Measurements from ENCODE around the gene GRHL3. TPM values are rescaled to one million over a fixed set of nuclear protein-coding genes. Genes with fewer than 3 reads are reported as not detected.

GRHL3 gene
- total RNA-seq, 1 experiment from 2014 or later = 1.1 TPM

DNA sequence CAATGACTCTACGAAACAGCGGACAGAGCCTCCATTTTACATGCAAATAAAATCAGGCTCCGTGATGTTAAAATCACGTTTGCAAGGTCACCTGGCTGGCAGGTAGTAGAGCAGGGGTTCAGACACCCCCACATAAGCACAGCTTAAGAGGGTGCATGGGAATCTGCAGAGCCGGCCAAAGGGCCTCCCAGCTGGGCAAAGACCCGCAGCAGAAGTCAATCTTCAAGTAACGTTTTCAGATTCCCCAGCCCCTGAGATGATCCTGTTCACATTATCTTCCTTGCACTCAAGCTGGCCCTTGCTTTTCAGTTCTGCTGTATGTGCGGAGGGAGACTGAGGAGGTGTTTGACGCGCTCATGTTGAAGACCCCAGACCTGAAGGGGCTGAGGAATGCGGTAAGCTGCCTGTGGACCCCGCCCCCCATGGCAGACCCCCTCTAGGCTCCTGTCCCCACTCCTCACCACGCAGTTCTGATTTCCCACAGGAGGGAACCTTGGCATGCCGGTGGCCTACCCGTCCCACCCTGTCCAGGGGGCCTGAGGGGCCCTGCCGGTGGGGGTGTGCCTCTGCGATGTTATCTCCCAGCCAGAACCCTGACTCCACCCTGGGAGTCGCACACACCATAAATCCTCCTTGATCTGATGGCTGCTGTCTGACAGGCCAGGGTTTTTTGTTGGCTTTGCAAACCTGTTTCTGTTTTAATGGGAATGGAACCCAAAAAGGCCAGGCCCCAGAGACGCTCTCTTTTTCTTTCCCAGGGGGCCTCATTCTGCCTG is 28.2 kb downstream of the GRHL3 start:
- no peak overlapping the region for H3K27ac ChIP-seq
- H3K9me3 ChIP-seq (ENCODE audit: insufficient read depth, low read depth) = no peaks in the 10 kb centered on the region
- H3K9me2 ChIP-seq (ENCODE audit: insufficient read depth) = no peaks in the 10 kb centered on the region
- H3K79me2 ChIP-seq (ENCODE audit: low read depth) = no peaks in the 10 kb centered on the region
- TF ChIP-seq CTCF (conservative IDR thresholded peaks at IDR 0.05) (no peak), EZH2 (IDR thresholded peaks at IDR 0.05; ENCODE audit: low read depth) (no peak)
- no peaks in the 10 kb centered on the region for H4K20me1 ChIP-seq (ENCODE audit: insufficient read depth)
- no peak for DNase-seq
- intact Hi-C loops (cut with micrococcal nuclease; ENCODE audit: unreplicated experiment) = no loop called here
- CTCF ChIA-PET = no interaction called here
- POLR2A ChIA-PET (ENCODE audit: unreplicated experiment) = interaction anchor here (0.7 kb wide), 1 partner anchor 380 kb away, joined by 6 read pairs; no protein-coding TSS in a partner anchor
- H3K36me3 ChIP-seq (ENCODE audit: low read depth) = no peaks in the 10 kb centered on the region
- no peaks in the 10 kb centered on the region for H3K4me1 ChIP-seq (replicated peaks; ENCODE audit: insufficient read depth)
- no peak overlapping the region for H3K4me2 ChIP-seq
- no peak overlapping the region for H2AFZ ChIP-seq
- BruUV-seq (replicated peaks) = no TSS peak
- no peak overlapping the region for H3K4me3 ChIP-seq
- no peaks in the 10 kb centered on the region for H3K27me3 ChIP-seq (ENCODE audit: insufficient read depth, low read depth)
- H3F3A ChIP-seq (ENCODE audit: insufficient read depth, low read depth) = no peaks in the 10 kb centered on the region

GRCh38 chr1:24348196-24348595 is 29.0 kb downstream of the GRHL3 start:
- intact Hi-C loops (cut with micrococcal nuclease; ENCODE audit: unreplicated experiment) = no loop called here
- BruUV-seq (replicated peaks) = no TSS peak
- Histone ChIP-seq H3K27me3 (ENCODE audit: insufficient read depth, low read depth) (no peaks in the 10 kb centered on the region), H3K4me2 (no peak overlapping the region), H3K27ac (no peak overlapping the region), H3K4me3 (no peak overlapping the region), H3K9me2 (ENCODE audit: insufficient read depth) (no peaks in the 10 kb centered on the region), H3F3A (ENCODE audit: insufficient read depth, low read depth) (no peaks in the 10 kb centered on the region), H3K36me3 (ENCODE audit: low read depth) (no peaks in the 10 kb centered on the region), H4K20me1 (ENCODE audit: insufficient read depth) (no peaks in the 10 kb centered on the region), H3K9me3 (ENCODE audit: insufficient read depth, low read depth) (no peaks in the 10 kb centered on the region), H2AFZ (no peak overlapping the region), H3K4me1 (replicated peaks; ENCODE audit: insufficient read depth) (no peaks in the 10 kb centered on the region), H3K79me2 (ENCODE audit: low read depth) (no peaks in the 10 kb centered on the region)
- no peak for TF ChIP-seq CTCF (conservative IDR thresholded peaks at IDR 0.05)
- TF ChIP-seq EZH2 (IDR thresholded peaks at IDR 0.05; ENCODE audit: low read depth) = no peak
- no peak for DNase-seq
- POLR2A ChIA-PET (ENCODE audit: unreplicated experiment) = no interaction called here
- CTCF ChIA-PET = no interaction called here

DNA sequence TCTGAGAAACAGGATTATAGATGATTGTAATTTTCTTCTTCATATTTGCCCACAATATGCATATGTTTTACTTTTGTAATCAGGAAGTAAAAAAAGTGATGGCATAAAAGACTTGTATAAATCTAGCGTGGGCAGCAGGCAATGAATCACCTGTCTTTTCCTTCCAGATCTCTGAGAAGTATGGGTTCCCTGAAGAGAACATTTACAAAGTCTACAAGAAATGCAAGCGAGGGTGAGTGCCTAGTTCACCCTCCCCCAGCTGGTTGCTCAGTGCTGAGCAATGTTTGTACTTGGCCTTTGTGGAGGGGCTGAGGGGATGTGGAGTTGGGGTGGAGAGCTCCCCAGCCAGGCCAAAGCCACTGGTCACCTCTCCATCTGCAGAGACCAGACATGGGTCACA is 30.7 kb downstream of the GRHL3 start:
- Histone ChIP-seq H3K4me2 (no peak overlapping the region), H3F3A (ENCODE audit: insufficient read depth, low read depth) (no peaks in the 10 kb centered on the region), H3K36me3 (ENCODE audit: low read depth) (no peaks in the 10 kb centered on the region), H3K27me3 (ENCODE audit: insufficient read depth, low read depth) (no peaks in the 10 kb centered on the region), H3K79me2 (ENCODE audit: low read depth) (no peaks in the 10 kb centered on the region), H3K9me3 (ENCODE audit: insufficient read depth, low read depth) (no peaks in the 10 kb centered on the region), H4K20me1 (ENCODE audit: insufficient read depth) (no peaks in the 10 kb centered on the region), H2AFZ (no peak overlapping the region), H3K9me2 (ENCODE audit: insufficient read depth) (no peaks in the 10 kb centered on the region), H3K27ac (no peak overlapping the region), H3K4me1 (replicated peaks; ENCODE audit: insufficient read depth) (no peaks in the 10 kb centered on the region), H3K4me3 (no peak overlapping the region)
- intact Hi-C loops (cut with micrococcal nuclease; ENCODE audit: unreplicated experiment) = no loop called here
- DNase-seq = no peak
- CTCF ChIA-PET = no interaction called here
- TF ChIP-seq CTCF (conservative IDR thresholded peaks at IDR 0.05) (no peak), EZH2 (IDR thresholded peaks at IDR 0.05; ENCODE audit: low read depth) (no peak)
- BruUV-seq (replicated peaks) = no TSS peak
- POLR2A ChIA-PET (ENCODE audit: unreplicated experiment) = no interaction called here

Measured in PC-9 (cell line).